Measurements from ENCODE around the gene MEIOSIN. TPM values are rescaled to one million over a fixed set of nuclear protein-coding genes. Genes with fewer than 3 reads are reported as not detected.

MEIOSIN gene
- total RNA-seq, 3 donors from 2014 or later = not detected

GRCh38 chr19:45772912-45773311, 39.7 kb downstream of the MEIOSIN start:
- ATAC-seq (no peak), DNase-seq (peak in 1 of 3 donors; percentile 29)
- no peak for TF ChIP-seq CTCF (IDR thresholded peaks at IDR 0.05)
- peaks cover 7% of the 10 kb centered on the region for H3K4me1 ChIP-seq (ENCODE audit: low read depth)
- intact Hi-C loops (cut with DNase I, micrococcal nuclease) = no loop called here
- no peaks in the 10 kb centered on the region for H3K9me3 ChIP-seq
- no peaks in the 10 kb centered on the region for H3K36me3 ChIP-seq (ENCODE audit: low read depth)
- H3K4me3 ChIP-seq = no peak overlapping the region

GRCh38 chr19:45773384-45773783, 40.1 kb downstream of the MEIOSIN start:
- no peaks in the 10 kb centered on the region for H3K36me3 ChIP-seq (ENCODE audit: low read depth)
- H3K9me3 ChIP-seq = no peaks in the 10 kb centered on the region
- no peak for DNase-seq

GRCh38 chr19:45774765-45775164, 41.5 kb downstream of the MEIOSIN start:
- no peaks in the 10 kb centered on the region for H3K36me3 ChIP-seq (ENCODE audit: low read depth)
- ATAC-seq (no peak), DNase-seq (peak in 2 of 3 donors; percentile 59 to 73)

More at GRCh38 chr19:45773384-45773783, 40.1 kb downstream of the MEIOSIN start:
- intact Hi-C loops (cut with DNase I, micrococcal nuclease) = no loop called here
- Histone ChIP-seq H3K4me1 (ENCODE audit: low read depth) (peaks cover 7% of the 10 kb centered on the region), H3K4me3 (no peak overlapping the region)
- ATAC-seq = no peak
- TF ChIP-seq CTCF (IDR thresholded peaks at IDR 0.05) = no peak

GRCh38 chr19:45777395-45777961, 44.2 kb downstream of the MEIOSIN start:
- DNase-seq = no peak
- no peak for ATAC-seq
- intact Hi-C loops (cut with DNase I, micrococcal nuclease) = no loop called here

More at GRCh38 chr19:45774765-45775164, 41.5 kb downstream of the MEIOSIN start:
- Histone ChIP-seq H3K4me1 (ENCODE audit: low read depth) (peaks cover 12% of the 10 kb centered on the region), H3K4me3 (no peak overlapping the region), H3K9me3 (no peaks in the 10 kb centered on the region)
- no peak for TF ChIP-seq CTCF (IDR thresholded peaks at IDR 0.05)
- intact Hi-C loops (cut with DNase I, micrococcal nuclease) = no loop called here

GRCh38 chr19:45778010-45778661, 44.9 kb downstream of the MEIOSIN start:
- Histone ChIP-seq H3K4me1 (ENCODE audit: low read depth) (peaks cover 18% of the 10 kb centered on the region), H3K9me3 (no peaks in the 10 kb centered on the region), H3K4me3 (no peak overlapping the region), H3K36me3 (ENCODE audit: low read depth) (no peaks in the 10 kb centered on the region)
- no peak for TF ChIP-seq CTCF (IDR thresholded peaks at IDR 0.05)
- DNase-seq (no peak), ATAC-seq (no peak)
- intact Hi-C loops (cut with DNase I, micrococcal nuclease) = no loop called here

More at GRCh38 chr19:45777395-45777961, 44.2 kb downstream of the MEIOSIN start:
- Histone ChIP-seq H3K9me3 (no peaks in the 10 kb centered on the region), H3K4me1 (ENCODE audit: low read depth) (peaks cover 18% of the 10 kb centered on the region), H3K36me3 (ENCODE audit: low read depth) (no peaks in the 10 kb centered on the region), H3K4me3 (no peak overlapping the region)
- TF ChIP-seq CTCF (IDR thresholded peaks at IDR 0.05) = no peak
